ENCODE data around the gene HAP1. TPM values are rescaled to one million over a fixed set of nuclear protein-coding genes. Genes with fewer than 3 reads are reported as not detected.

Gene HAP1
- polyA plus RNA-seq, 1 of the 3 experiments (the other 2 are of a cell fraction): 0.18 TPM

GRCh38 chr17:41722231-41722630, 12.2 kb downstream of the HAP1 start (continued):
- TF ChIP-seq PBX3 (IDR thresholded peaks at IDR 0.05): no peak
- no peak for TF ChIP-seq MXI1 (IDR thresholded peaks at IDR 0.05; ENCODE audit: low read depth, low read length)

- Histone ChIP-seq H3K79me2 (ENCODE audit: insufficient read depth) (no peaks in the 10 kb centered on the region), H3K9me2 (no peaks in the 10 kb centered on the region), H3K4me2 (no peak overlapping the region), H3K27me3 (ENCODE audit: insufficient read depth) (no peaks in the 10 kb centered on the region), H3K9ac (no peak overlapping the region), H3K4me3 (ENCODE audit: low read depth in 2 of 2, low read length in 1 of 2) (no peak overlapping the region), H3K9me3 (no peaks in the 10 kb centered on the region), H4K20me1 (ENCODE audit: insufficient read depth) (no peaks in the 10 kb centered on the region), H2AFZ (ENCODE audit: low read depth) (no peak overlapping the region), H3K27ac (ENCODE audit: low read depth in 2 of 2, low read length in 1 of 2) (no peak overlapping the region), H3F3A (replicated peaks; ENCODE audit: insufficient read depth) (no peaks in the 10 kb centered on the region), H3K36me3 (replicated peaks in 1 of 2; ENCODE audit: control insufficient read depth in 1 of 2, insufficient read depth in 2 of 2, low read length in 1 of 2) (no peaks in the 10 kb centered on the region), H3K4me1 (ENCODE audit: control insufficient read depth in 1 of 2, insufficient read depth in 2 of 2, low read depth in 1 of 2, low read length in 1 of 2) (no peaks in the 10 kb centered on the region)
- ChIA-PET CTCF (interaction anchor here (1.2 to 2.2 kb wide), 3 partner anchors 23 to 93 kb away, joined by 3 to 11 read pairs (median 4); partner anchors contain the start of gene P3H4), POLR2A (interaction anchor here (1.2 kb wide), 1 partner anchor 29 kb away, joined by 3 read pairs; no protein-coding TSS in a partner anchor)
- no peak for DNase-seq
- TF ChIP-seq MAX (IDR thresholded peaks at IDR 0.05; ENCODE audit: low read depth) (no peak), RAD21 (IDR thresholded peaks at IDR 0.05; ENCODE audit: low read length) (no peak), JUND (IDR thresholded peaks at IDR 0.05) (no peak), CHD2 (IDR thresholded peaks at IDR 0.05; ENCODE audit: low read length, partially characterized antibody) (no peak), RCOR1 (IDR thresholded peaks at IDR 0.05; ENCODE audit: low read length) (no peak), FOXM1 (IDR thresholded peaks at IDR 0.05; ENCODE audit: low read depth) (no peak), FOSL2 (IDR thresholded peaks at IDR 0.05; ENCODE audit: borderline replicate concordance, low read depth) (no peak), USF2 (IDR thresholded peaks at IDR 0.05; ENCODE audit: borderline replicate concordance, low read depth, low read length) (no peak), MEF2A (IDR thresholded peaks at IDR 0.05; ENCODE audit: borderline replicate concordance, low read depth) (no peak), CTCF (IDR thresholded peaks at IDR 0.05) (no peak)
- 47% methylated on average over 3 of the region's 5 CpGs for WGBS (ENCODE audit: low lambda C conversion rate)
Observed at GRCh38 chr17:41718287-41718645, 16.2 kb downstream of the HAP1 start.

Data from SK-N-SH (cell line).